AG09319 (cell line): ENCODE measurements around the gene ALDOA.

Source experiments
- DNase-seq: peaks from one replicate; pipeline ENCODE4 v3.0.0-alpha.2; 2010; ENCODE audit warnings: low read depth; ENCODE audit errors: extremely low read depth
- CTCF ChIP-seq: IDR thresholded peaks from 2 replicates; pipeline ENCODE4 v1.5.1; 2011; ENCODE audit warnings: low read depth, mild to moderate bottlenecking, inconsistent platforms, low read length, moderate library complexity

ALDOA gene

GRCh38 chr16:30115238-30115637 lies 49.7 kb downstream of the ALDOA start:
- no peak for DNase-seq

GRCh38 chr16:30116291-30117207 lies 51.0 kb downstream of the ALDOA start:
- no peak for TF ChIP-seq CTCF
- no peak for DNase-seq

More at GRCh38 chr16:30115238-30115637, 49.7 kb downstream of the ALDOA start:
- no peak for TF ChIP-seq CTCF

GRCh38 chr16:30117768-30118167 lies 52.2 kb downstream of the ALDOA start:
- no peak for DNase-seq
- no peak for TF ChIP-seq CTCF

GRCh38 chr16:30119428-30119827 lies 53.9 kb downstream of the ALDOA start:
- no peak for DNase-seq
- TF ChIP-seq CTCF = no peak
